Measurements from ENCODE around the gene CIB1.

CIB1 gene

GRCh38 chr15:90184786-90185704 is 48.7 kb downstream of the CIB1 start:
- H2BK120ac ChIP-seq (ENCODE audit: low read depth, low read length): peak overlapping the region; percentile 87
- H2AFZ ChIP-seq (ENCODE audit: low read length): peak overlapping the region; percentile 94
- no peak overlapping the region for H4K91ac ChIP-seq (ENCODE audit: low read depth, low read length, poor library complexity)
- no peak overlapping the region for H3K14ac ChIP-seq (ENCODE audit: low read length)
- H3K4me2 ChIP-seq (ENCODE audit: insufficient read depth, low read length, poor library complexity, severe bottlenecking): peak overlapping the region; percentile 77
- no peaks in the 10 kb centered on the region for H3K36me3 ChIP-seq (replicated peaks in 1 of 2; ENCODE audit: control insufficient read depth in 2 of 2, insufficient read depth in 2 of 2, low read length in 2 of 2)
- no CpG with 5 or more reads among the region's 67 CpGs for WGBS, 2 donors (ENCODE audit: extremely low coverage in 2 of 2, insufficient read length in 2 of 2, insufficient replicate concordance in 1 of 2)
- peaks cover 5 to 16% of the 10 kb centered on the region in 2 donors for H3K4me1 ChIP-seq (ENCODE audit: control insufficient read depth in 2 of 2, insufficient read depth in 1 of 2, low read depth in 1 of 2, low read length in 2 of 2)
- DNase-seq (ENCODE audit: low spot score): peak; percentile 51
- H2AK5ac ChIP-seq (ENCODE audit: low read depth, low read length): no peak overlapping the region
- H3K18ac ChIP-seq (ENCODE audit: low read length): peak overlapping the region; percentile 98
- no peaks in the 10 kb centered on the region for H3K27me3 ChIP-seq (ENCODE audit: control insufficient read depth in 3 of 3, insufficient read depth in 3 of 3, low read depth in 1 of 3, low read length in 3 of 3)
- peak overlapping the region; percentile 2 for H3K27ac ChIP-seq (replicated peaks; ENCODE audit: low read length)
- peak overlapping the region; percentile 87 for H2BK5ac ChIP-seq (ENCODE audit: low read length)
- H2BK12ac ChIP-seq (ENCODE audit: low read length): no peak overlapping the region
- H3K79me1 ChIP-seq (ENCODE audit: low read depth, low read length): no peaks in the 10 kb centered on the region
- H3K9ac ChIP-seq (ENCODE audit: low read depth, low read length, poor library complexity): peak overlapping the region; percentile 70
- H3K9me3 ChIP-seq (replicated peaks in 1 of 2; ENCODE audit: control insufficient read depth in 2 of 2, insufficient read depth in 1 of 2, low read depth in 1 of 2, low read length in 2 of 2): no peaks in the 10 kb centered on the region
- H3K23ac ChIP-seq (ENCODE audit: low read depth, low read length, poor library complexity): peak overlapping the region; percentile 91
- H3K4ac ChIP-seq (ENCODE audit: low read length): peak overlapping the region; percentile 37
- H2BK15ac ChIP-seq (ENCODE audit: low read length): peak overlapping the region; percentile 75
- H4K8ac ChIP-seq (ENCODE audit: low read depth, low read length): peak overlapping the region; percentile 65
- peak overlapping the region; percentile 58 to 90 for H3K4me3 ChIP-seq (ENCODE audit: low read length in 2 of 2)

DNA sequence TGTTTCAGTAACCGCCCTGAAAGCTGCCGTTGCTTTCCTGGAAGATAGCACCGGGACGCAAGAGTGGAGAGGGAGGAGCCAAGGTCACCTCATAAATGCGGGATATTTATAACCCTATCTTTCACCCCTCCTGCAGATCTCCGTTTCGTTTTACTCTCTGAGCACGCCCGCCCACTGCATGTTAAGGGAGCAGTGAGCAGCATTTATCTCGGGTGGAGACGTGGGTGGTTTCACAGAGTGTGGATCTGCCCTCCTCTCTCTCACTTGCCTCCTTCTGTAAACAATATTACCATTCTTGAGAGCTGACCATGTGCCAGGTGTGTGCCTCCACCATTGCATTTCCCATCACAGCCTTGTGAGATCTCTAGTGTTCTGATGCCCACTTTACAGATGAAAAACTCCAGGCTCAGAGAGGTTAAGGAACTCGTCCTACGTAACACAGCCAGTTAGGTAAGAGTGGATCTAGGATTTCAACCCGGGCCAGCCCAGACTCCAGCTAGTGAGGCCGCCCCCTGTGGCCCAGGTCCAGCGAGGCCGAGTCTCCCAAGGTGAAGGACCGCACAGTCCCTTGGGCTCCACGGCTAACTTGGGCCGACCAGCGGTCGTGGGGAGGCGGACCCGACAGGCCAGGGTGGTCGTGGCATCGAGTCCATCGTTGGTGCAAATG is 49.5 kb downstream of the CIB1 start:
- Histone ChIP-seq H2BK5ac (ENCODE audit: low read length) (peak overlapping the region; percentile 87), H2BK120ac (ENCODE audit: low read depth, low read length) (peak overlapping the region; percentile 87), H3K18ac (ENCODE audit: low read length) (peak overlapping the region; percentile 93), H3K79me1 (ENCODE audit: low read depth, low read length) (no peaks in the 10 kb centered on the region), H3K9me3 (replicated peaks in 1 of 2; ENCODE audit: control insufficient read depth in 2 of 2, insufficient read depth in 1 of 2, low read depth in 1 of 2, low read length in 2 of 2) (no peaks in the 10 kb centered on the region), H3K4me2 (ENCODE audit: insufficient read depth, low read length, poor library complexity, severe bottlenecking) (peak overlapping the region; percentile 77), H3K27me3 (ENCODE audit: control insufficient read depth in 3 of 3, insufficient read depth in 3 of 3, low read depth in 1 of 3, low read length in 3 of 3) (no peaks in the 10 kb centered on the region), H4K8ac (ENCODE audit: low read depth, low read length) (peak overlapping the region; percentile 65), H2BK15ac (ENCODE audit: low read length) (peak overlapping the region; percentile 75), H4K91ac (ENCODE audit: low read depth, low read length, poor library complexity) (peak overlapping the region; percentile 47), H2BK12ac (ENCODE audit: low read length) (no peak overlapping the region), H3K9ac (ENCODE audit: low read depth, low read length, poor library complexity) (peak overlapping the region; percentile 3), H3K4me3 (ENCODE audit: low read length in 2 of 2) (peak overlapping the region; percentile 58 to 70), H2AK5ac (ENCODE audit: low read depth, low read length) (peak overlapping the region; percentile 81), H3K36me3 (replicated peaks in 1 of 2; ENCODE audit: control insufficient read depth in 2 of 2, insufficient read depth in 2 of 2, low read length in 2 of 2) (no peaks in the 10 kb centered on the region), H2AFZ (ENCODE audit: low read length) (peak overlapping the region; percentile 94), H3K23ac (ENCODE audit: low read depth, low read length, poor library complexity) (peak overlapping the region; percentile 91), H3K4ac (ENCODE audit: low read length) (peak overlapping the region; percentile 97), H3K4me1 (ENCODE audit: control insufficient read depth in 2 of 2, insufficient read depth in 1 of 2, low read depth in 1 of 2, low read length in 2 of 2) (peaks cover 5 to 16% of the 10 kb centered on the region in 2 donors), H3K14ac (ENCODE audit: low read length) (no peak overlapping the region), H3K27ac (replicated peaks; ENCODE audit: low read length) (no peak overlapping the region)
- DNase-seq (ENCODE audit: low spot score): no peak
- WGBS, 2 donors (ENCODE audit: extremely low coverage in 2 of 2, insufficient read length in 2 of 2, insufficient replicate concordance in 1 of 2): no CpG with 5 or more reads among the region's 27 CpGs

GRCh38 chr15:90181776-90182175 is 52.0 kb downstream of the CIB1 start:
- Histone ChIP-seq H3K79me1 (ENCODE audit: low read depth, low read length) (no peaks in the 10 kb centered on the region), H2BK15ac (ENCODE audit: low read length) (no peak overlapping the region), H3K4me3 (ENCODE audit: low read length in 2 of 2) (no peak overlapping the region), H3K18ac (ENCODE audit: low read length) (no peak overlapping the region), H2BK120ac (ENCODE audit: low read depth, low read length) (no peak overlapping the region), H3K14ac (ENCODE audit: low read length) (no peak overlapping the region), H3K27me3 (ENCODE audit: control insufficient read depth in 3 of 3, insufficient read depth in 3 of 3, low read depth in 1 of 3, low read length in 3 of 3) (no peaks in the 10 kb centered on the region), H4K8ac (ENCODE audit: low read depth, low read length) (no peak overlapping the region), H2AFZ (ENCODE audit: low read length) (no peak overlapping the region), H3K23ac (ENCODE audit: low read depth, low read length, poor library complexity) (no peak overlapping the region), H2BK5ac (ENCODE audit: low read length) (no peak overlapping the region), H3K4me1 (ENCODE audit: control insufficient read depth in 2 of 2, insufficient read depth in 1 of 2, low read depth in 1 of 2, low read length in 2 of 2) (peaks cover 5 to 10% of the 10 kb centered on the region in 2 donors), H3K9ac (ENCODE audit: low read depth, low read length, poor library complexity) (no peak overlapping the region), H3K4me2 (ENCODE audit: insufficient read depth, low read length, poor library complexity, severe bottlenecking) (no peak overlapping the region), H4K91ac (ENCODE audit: low read depth, low read length, poor library complexity) (no peak overlapping the region), H3K36me3 (replicated peaks in 1 of 2; ENCODE audit: control insufficient read depth in 2 of 2, insufficient read depth in 2 of 2, low read length in 2 of 2) (no peaks in the 10 kb centered on the region), H2AK5ac (ENCODE audit: low read depth, low read length) (peak overlapping the region; percentile 26), H2BK12ac (ENCODE audit: low read length) (no peak overlapping the region), H3K9me3 (replicated peaks in 1 of 2; ENCODE audit: control insufficient read depth in 2 of 2, insufficient read depth in 1 of 2, low read depth in 1 of 2, low read length in 2 of 2) (no peaks in the 10 kb centered on the region), H3K4ac (ENCODE audit: low read length) (no peak overlapping the region), H3K27ac (replicated peaks; ENCODE audit: low read length) (no peak overlapping the region)
- DNase-seq (ENCODE audit: low spot score): no peak
- no CpG with 5 or more reads among the region's 2 CpGs for WGBS, 2 donors (ENCODE audit: extremely low coverage in 2 of 2, insufficient read length in 2 of 2, insufficient replicate concordance in 1 of 2)
